ENCODE results near the gene SLC8A3. TPM values are rescaled to one million over a fixed set of nuclear protein-coding genes. Genes with fewer than 3 reads are reported as not detected.

SLC8A3 gene
- total RNA-seq, 1 donor from 2014 or later = 0.24 TPM

GRCh38 chr14:70143306-70143705 is 45.4 kb downstream of the SLC8A3 start:
- no peaks in the 10 kb centered on the region for H4K20me1 ChIP-seq (ENCODE audit: low read depth)
- H3K27me3 ChIP-seq = peaks cover 9% of the 10 kb centered on the region
- H2AFZ ChIP-seq (replicated peaks) = no peak overlapping the region
- Mint-ChIP-seq H3K9me3 (no peaks in the 10 kb centered on the region), H3K27ac (no peak overlapping the region), H3K4me1 (peaks cover 2% of the 10 kb centered on the region), H3K36me3 (no peaks in the 10 kb centered on the region), H3K27me3 (ENCODE audit: insufficient read depth, low read depth) (peaks cover 7% of the 10 kb centered on the region), H3K4me3 (no peak overlapping the region)
- no peak overlapping the region for H3K4me3 ChIP-seq
- no peaks in the 10 kb centered on the region for H3K4me1 ChIP-seq
- no peaks in the 10 kb centered on the region for H3K9me3 ChIP-seq (ENCODE audit: low read depth)
- no peaks in the 10 kb centered on the region for H3K36me3 ChIP-seq
- H3K79me2 ChIP-seq (ENCODE audit: low read depth) = no peaks in the 10 kb centered on the region
- no peak overlapping the region for H3K4me2 ChIP-seq
- no peak overlapping the region for H3K27ac ChIP-seq
- no peaks in the 10 kb centered on the region for H3F3A ChIP-seq (ENCODE audit: low read depth)
- DNase-seq (ENCODE audit: low spot score) = no peak
- no peak for TF ChIP-seq EZH2 (IDR thresholded peaks at IDR 0.05)
- TF ChIP-seq EZH2phosphoT487 (IDR thresholded peaks at IDR 0.05) = no peak
- TF ChIP-seq CTCF (IDR thresholded peaks at IDR 0.05) = no peak
- no peak overlapping the region for H3K9ac ChIP-seq

GRCh38 chr14:70140614-70141013 is 48.1 kb downstream of the SLC8A3 start:
- DNase-seq (ENCODE audit: low spot score) = no peak
- Histone ChIP-seq H3K4me1 (no peaks in the 10 kb centered on the region), H3K9ac (no peak overlapping the region), H3K79me2 (ENCODE audit: low read depth) (no peaks in the 10 kb centered on the region), H3K27me3 (peaks cover 3% of the 10 kb centered on the region), H3F3A (ENCODE audit: low read depth) (no peaks in the 10 kb centered on the region), H3K36me3 (no peaks in the 10 kb centered on the region), H2AFZ (replicated peaks) (no peak overlapping the region), H3K9me3 (ENCODE audit: low read depth) (no peaks in the 10 kb centered on the region), H3K4me3 (no peak overlapping the region), H4K20me1 (ENCODE audit: low read depth) (no peaks in the 10 kb centered on the region), H3K27ac (no peak overlapping the region), H3K4me2 (no peak overlapping the region)
- Mint-ChIP-seq H3K27ac (no peak overlapping the region), H3K27me3 (ENCODE audit: insufficient read depth, low read depth) (peaks cover 7% of the 10 kb centered on the region), H3K4me1 (no peaks in the 10 kb centered on the region), H3K36me3 (no peaks in the 10 kb centered on the region), H3K4me3 (no peak overlapping the region), H3K9me3 (no peaks in the 10 kb centered on the region)
- TF ChIP-seq EZH2 (IDR thresholded peaks at IDR 0.05) = no peak
- no peak for TF ChIP-seq EZH2phosphoT487 (IDR thresholded peaks at IDR 0.05)
- no peak for TF ChIP-seq CTCF (IDR thresholded peaks at IDR 0.05)

GRCh38 chr14:70139384-70139783 is 49.4 kb downstream of the SLC8A3 start:
- Mint-ChIP-seq H3K27me3 (ENCODE audit: insufficient read depth, low read depth) (peaks cover 7% of the 10 kb centered on the region), H3K4me3 (no peak overlapping the region), H3K4me1 (no peaks in the 10 kb centered on the region), H3K27ac (no peak overlapping the region), H3K9me3 (no peaks in the 10 kb centered on the region), H3K36me3 (no peaks in the 10 kb centered on the region)
- no peak for TF ChIP-seq CTCF (IDR thresholded peaks at IDR 0.05)
- TF ChIP-seq EZH2phosphoT487 (IDR thresholded peaks at IDR 0.05) = no peak
- TF ChIP-seq EZH2 (IDR thresholded peaks at IDR 0.05) = no peak
- Histone ChIP-seq H3K27me3 (peaks cover 3% of the 10 kb centered on the region), H3K4me2 (no peak overlapping the region), H3K36me3 (no peaks in the 10 kb centered on the region), H3K27ac (no peak overlapping the region), H3K9ac (no peak overlapping the region), H4K20me1 (ENCODE audit: low read depth) (no peaks in the 10 kb centered on the region), H3K9me3 (ENCODE audit: low read depth) (no peaks in the 10 kb centered on the region), H3K4me1 (no peaks in the 10 kb centered on the region), H3K79me2 (ENCODE audit: low read depth) (no peaks in the 10 kb centered on the region), H3K4me3 (no peak overlapping the region), H2AFZ (replicated peaks) (no peak overlapping the region), H3F3A (ENCODE audit: low read depth) (no peaks in the 10 kb centered on the region)
- DNase-seq (ENCODE audit: low spot score) = no peak

Data from neural progenitor cell (in vitro differentiated cells).